Trophoblast cell (in vitro differentiated cells and primary cell): ENCODE results near the gene PRAF2.

Source experiments
- DNase-seq, 2 donors: peaks; one replicate each; pipeline ENCODE4 v3.0.0-alpha.2; 2016
- H2AFZ ChIP-seq: 2 replicates; pipeline ENCODE4 v1.6.1; 2013; ENCODE audit warnings: low read length, moderate library complexity, mild to moderate bottlenecking; ENCODE audit not compliant: insufficient read depth, poor library complexity
- H2AK5ac ChIP-seq: 2 replicates; pipeline ENCODE4 v1.6.1; 2013; ENCODE audit warnings: mild to moderate bottlenecking, low read length
- H2BK120ac ChIP-seq: 2 replicates; pipeline ENCODE4 v1.6.1; 2013; ENCODE audit warnings: low read length, mild to moderate bottlenecking, moderate library complexity; ENCODE audit not compliant: insufficient read depth, poor library complexity
- H2BK12ac ChIP-seq: 2 replicates; pipeline ENCODE4 v1.6.1; 2013; ENCODE audit warnings: mild to moderate bottlenecking, low read length, moderate library complexity
- H2BK5ac ChIP-seq: 2 replicates; pipeline ENCODE4 v1.6.1; 2013; ENCODE audit warnings: low read length, low read depth, moderate library complexity, mild to moderate bottlenecking; ENCODE audit not compliant: poor library complexity
- H3K14ac ChIP-seq: 2 replicates; pipeline ENCODE4 v1.6.1; 2013; ENCODE audit warnings: mild to moderate bottlenecking, low read length
- H3K18ac ChIP-seq: 2 replicates; pipeline ENCODE4 v1.6.1; 2013; ENCODE audit warnings: mild to moderate bottlenecking, low read length
- H3K23ac ChIP-seq: 2 replicates; pipeline ENCODE4 v1.6.1; 2013; ENCODE audit warnings: low read length
- H3K27ac ChIP-seq: 2 replicates; pipeline ENCODE4 v1.5.1; 2013; ENCODE audit warnings: low read depth, mild to moderate bottlenecking, inconsistent platforms, low read length, moderate library complexity
- H3K27me3 ChIP-seq: 2 replicates; pipeline ENCODE4 v1.6.1; 2013; ENCODE audit warnings: inconsistent platforms, mild to moderate bottlenecking, low read length, moderate library complexity; ENCODE audit not compliant: insufficient read depth
- H3K36me3 ChIP-seq, 2 experiments: 1 replicate in 1 of 2; 2 replicates in 1 of 2; pipeline ENCODE4 v1.6.1; 2013; ENCODE audit warnings: low read length in 2 of 2, mild to moderate bottlenecking in 2 of 2, moderate library complexity in 1 of 2; ENCODE audit not compliant: insufficient read depth in 2 of 2, control insufficient read depth in 1 of 2
- H3K4ac ChIP-seq: 2 replicates; pipeline ENCODE4 v1.6.1; 2013; ENCODE audit warnings: low read depth, mild to moderate bottlenecking, low read length, moderate library complexity
- H3K4me1 ChIP-seq, 2 experiments: 1 replicate in 1 of 2; 2 replicates in 1 of 2; pipeline ENCODE4 v1.6.1; 2013; ENCODE audit warnings: low read length in 2 of 2, mild to moderate bottlenecking in 2 of 2, moderate library complexity in 1 of 2; ENCODE audit not compliant: insufficient read depth in 2 of 2, control insufficient read depth in 1 of 2
- H3K4me2 ChIP-seq: 2 replicates; pipeline ENCODE4 v1.6.1; 2013; ENCODE audit warnings: inconsistent platforms, mild to moderate bottlenecking, low read length, moderate library complexity
- H3K4me3 ChIP-seq: 2 replicates; pipeline ENCODE4 v1.5.1; 2013; ENCODE audit warnings: mild to moderate bottlenecking, low read depth, low read length, inconsistent platforms
- H3K79me1 ChIP-seq: one replicate; pipeline ENCODE4 v1.6.1; 2013; ENCODE audit warnings: low read length
- H3K79me2 ChIP-seq: 2 replicates; pipeline ENCODE4 v1.6.1; 2013; ENCODE audit warnings: low read length, mild to moderate bottlenecking; ENCODE audit not compliant: control insufficient read depth, insufficient read depth, poor library complexity
- H3K9ac ChIP-seq: 2 replicates; pipeline ENCODE4 v1.6.1; 2013; ENCODE audit warnings: mild to moderate bottlenecking, low read length
- H3K9me3 ChIP-seq: 2 replicates; pipeline ENCODE4 v1.6.1; 2013; ENCODE audit warnings: low read depth, mild to moderate bottlenecking, control low read depth, inconsistent platforms, low read length; ENCODE audit not compliant: insufficient read depth
- H4K12ac ChIP-seq: 2 replicates; pipeline ENCODE4 v1.6.1; 2013; ENCODE audit warnings: low read depth, mild to moderate bottlenecking, low read length, moderate library complexity
- H4K8ac ChIP-seq: 2 replicates; pipeline ENCODE4 v1.6.1; 2013; ENCODE audit warnings: low read depth, mild to moderate bottlenecking, low read length, moderate library complexity
- H4K91ac ChIP-seq: one replicate; pipeline ENCODE4 v1.6.1; 2013; ENCODE audit warnings: low read depth, mild to moderate bottlenecking, low read length, moderate library complexity
- WGBS: extraction: QIAGEN DNeasy Blood & Tissue Kit; methylation state at CpG from one replicate; pipeline ENCODE4 v1.1.7; 2013; ENCODE audit warnings: missing lambda C conversion rate; ENCODE audit not compliant: insufficient read length, insufficient coverage; ENCODE audit errors: extremely low coverage; 5-methylcytosine and 5-hydroxymethylcytosine counted together

The PRAF2 gene

GRCh38 chrX:49069038-49069437 is 4.8 kb downstream of the PRAF2 start:
- Histone ChIP-seq H3K9me3 (no peaks in the 10 kb centered on the region), H3K23ac (no peak overlapping the region), H3K36me3 (peaks cover 43 to 51% of the 10 kb centered on the region in 2 experiments), H2BK12ac (no peak overlapping the region), H3K4me1 (peaks cover 0 to 5% of the 10 kb centered on the region in 2 experiments), H3K18ac (no peak overlapping the region), H3K4ac (no peak overlapping the region), H4K12ac (no peak overlapping the region), H4K8ac (no peak overlapping the region), H3K79me2 (peaks cover 2% of the 10 kb centered on the region), H3K14ac (no peak overlapping the region), H3K27ac (no peak overlapping the region), H4K91ac (no peak overlapping the region), H2BK120ac (no peak overlapping the region), H2AK5ac (no peak overlapping the region), H2AFZ (no peak overlapping the region), H3K9ac (no peak overlapping the region), H2BK5ac (no peak overlapping the region), H3K79me1 (peaks cover 2% of the 10 kb centered on the region), H3K4me2 (no peak overlapping the region), H3K4me3 (no peak overlapping the region), H3K27me3 (no peaks in the 10 kb centered on the region)
- no peak for DNase-seq
- WGBS, result no CpG with 5 or more reads among the region's 11 CpGs

DNA sequence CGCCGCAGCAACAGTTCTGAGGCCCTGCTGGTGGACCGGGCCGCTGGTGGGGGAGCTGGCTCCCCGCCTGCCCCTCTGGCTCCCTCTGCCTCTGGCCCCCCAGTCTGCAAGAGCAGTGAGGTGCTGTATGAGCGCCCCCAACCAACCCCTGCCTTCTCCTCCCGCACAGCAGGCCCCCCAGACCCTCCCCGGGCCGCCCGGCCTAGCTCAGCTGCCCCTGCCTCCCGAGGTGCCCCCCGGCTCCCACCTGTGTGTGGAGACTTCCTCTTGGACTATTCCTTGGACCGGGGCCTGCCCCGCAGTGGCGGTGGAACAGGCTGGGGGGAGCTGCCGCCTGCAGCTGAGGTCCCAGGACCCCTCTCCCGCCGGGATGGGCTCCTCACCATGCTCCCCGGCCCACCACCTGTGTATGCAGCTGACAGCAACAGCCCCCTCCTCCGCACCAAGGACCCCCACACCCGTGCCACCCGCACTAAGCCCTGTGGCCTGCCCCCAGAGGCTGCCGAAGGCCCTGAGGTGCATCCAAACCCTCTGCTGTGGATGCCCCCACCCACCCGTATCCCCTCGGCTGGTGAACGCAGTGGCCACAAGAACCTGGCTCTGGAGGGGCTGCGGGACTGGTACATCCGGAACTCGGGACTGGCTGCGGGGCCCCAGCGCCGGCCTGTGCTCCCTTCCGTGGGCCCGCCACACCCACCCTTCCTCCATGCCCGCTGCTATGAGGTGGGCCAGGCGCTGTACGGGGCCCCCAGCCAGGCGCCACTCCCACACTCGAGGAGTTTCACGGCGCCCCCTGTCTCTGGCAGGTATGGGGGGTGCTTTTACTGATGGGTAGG is 6.3 kb downstream of the PRAF2 start:
- Histone ChIP-seq H3K79me2 (no peaks in the 10 kb centered on the region), H3K18ac (no peak overlapping the region), H2BK5ac (no peak overlapping the region), H3K36me3 (peaks cover 51 to 60% of the 10 kb centered on the region in 2 experiments), H2BK12ac (no peak overlapping the region), H3K27ac (no peak overlapping the region), H3K79me1 (no peaks in the 10 kb centered on the region), H3K4ac (no peak overlapping the region), H3K4me1 (no peaks in the 10 kb centered on the region), H3K4me3 (no peak overlapping the region), H3K27me3 (no peaks in the 10 kb centered on the region), H4K12ac (no peak overlapping the region), H2AFZ (no peak overlapping the region), H3K9me3 (no peaks in the 10 kb centered on the region), H4K8ac (no peak overlapping the region), H3K14ac (no peak overlapping the region), H4K91ac (no peak overlapping the region), H3K9ac (no peak overlapping the region), H2BK120ac (no peak overlapping the region), H2AK5ac (no peak overlapping the region), H3K23ac (no peak overlapping the region), H3K4me2 (no peak overlapping the region)
- no CpG with 5 or more reads among the region's 41 CpGs for WGBS
- DNase-seq, result no peak

DNA sequence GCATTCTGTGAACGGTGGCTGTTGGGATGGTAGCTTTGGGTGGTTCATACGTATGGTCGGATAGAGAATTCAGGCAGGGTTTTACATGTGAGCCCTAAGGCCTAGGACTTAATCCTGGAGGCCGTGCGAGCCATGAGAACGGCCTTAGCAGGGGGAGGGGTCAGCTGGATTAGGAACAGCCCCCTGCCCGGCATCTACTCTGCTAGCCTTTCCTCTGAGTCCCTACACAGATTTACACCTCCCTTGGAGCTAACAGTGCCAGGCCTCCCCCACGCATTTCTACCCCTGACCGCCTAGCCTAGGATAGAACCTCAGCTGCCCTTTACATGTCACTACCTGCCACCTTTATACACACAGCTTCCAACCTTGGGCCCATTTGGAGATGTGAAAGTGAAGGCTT is 7.1 kb downstream of the PRAF2 start:
- Histone ChIP-seq H3K27me3 (no peaks in the 10 kb centered on the region), H3K27ac (no peak overlapping the region), H4K91ac (no peak overlapping the region), H2AK5ac (no peak overlapping the region), H3K4me3 (no peak overlapping the region), H3K4me2 (no peak overlapping the region), H4K12ac (no peak overlapping the region), H3K18ac (no peak overlapping the region), H3K9me3 (no peaks in the 10 kb centered on the region), H2AFZ (no peak overlapping the region), H3K23ac (no peak overlapping the region), H3K14ac (no peak overlapping the region), H2BK120ac (no peak overlapping the region), H3K4me1 (no peaks in the 10 kb centered on the region), H2BK12ac (no peak overlapping the region), H3K79me2 (no peaks in the 10 kb centered on the region), H3K79me1 (no peaks in the 10 kb centered on the region), H2BK5ac (no peak overlapping the region), H3K9ac (no peak overlapping the region), H3K36me3 (peaks cover 56 to 62% of the 10 kb centered on the region in 2 experiments), H4K8ac (no peak overlapping the region), H3K4ac (no peak overlapping the region)
- no peak for DNase-seq
- no CpG with 5 or more reads among the region's 9 CpGs for WGBS

DNA sequence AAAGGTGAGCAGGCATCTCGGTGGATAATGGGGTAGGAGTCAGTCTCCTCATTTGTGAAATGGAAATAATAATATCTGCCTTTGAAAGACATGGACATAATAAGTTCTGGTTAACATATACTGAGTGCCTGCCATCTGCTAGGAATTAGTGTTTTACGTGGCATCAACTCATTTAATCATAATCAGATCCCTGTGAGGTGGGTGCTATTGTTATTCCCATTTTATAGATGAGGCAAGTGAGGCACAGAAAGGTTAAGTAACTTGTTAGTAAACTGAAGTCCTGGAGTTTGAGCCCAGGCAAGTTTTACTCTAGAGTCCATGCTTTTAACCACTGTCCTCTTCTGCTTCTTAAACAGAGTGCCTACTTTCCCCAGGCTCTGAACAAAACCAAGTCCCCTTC is 7.5 kb downstream of the PRAF2 start:
- Histone ChIP-seq H3K14ac (no peak overlapping the region), H3K4ac (no peak overlapping the region), H3K79me2 (no peaks in the 10 kb centered on the region), H3K79me1 (no peaks in the 10 kb centered on the region), H3K18ac (no peak overlapping the region), H2AK5ac (no peak overlapping the region), H3K9me3 (no peaks in the 10 kb centered on the region), H3K4me2 (no peak overlapping the region), H2AFZ (no peak overlapping the region), H2BK12ac (no peak overlapping the region), H4K8ac (no peak overlapping the region), H4K12ac (no peak overlapping the region), H3K9ac (no peak overlapping the region), H2BK120ac (no peak overlapping the region), H2BK5ac (no peak overlapping the region), H3K36me3 (peaks cover 57 to 66% of the 10 kb centered on the region in 2 experiments), H4K91ac (no peak overlapping the region), H3K27me3 (no peaks in the 10 kb centered on the region), H3K23ac (no peak overlapping the region), H3K4me3 (no peak overlapping the region), H3K4me1 (no peaks in the 10 kb centered on the region), H3K27ac (no peak overlapping the region)
- DNase-seq, result no peak
- no CpG with 5 or more reads among the region's 2 CpGs for WGBS
